LoVo (cell line): ENCODE measurements around the gene PAEP.
"Not testable (repeated sequence)": the region's sequence is repeated elsewhere in the genome, so short reads cannot be mapped to it uniquely, and the experiment has no call there.

ENCODE experiments used
- DNase-seq: peaks from one replicate; pipeline ENCODE4 v3.0.0-alpha.2; 2016; ENCODE audit warnings: low spot score

The PAEP gene

DNA sequence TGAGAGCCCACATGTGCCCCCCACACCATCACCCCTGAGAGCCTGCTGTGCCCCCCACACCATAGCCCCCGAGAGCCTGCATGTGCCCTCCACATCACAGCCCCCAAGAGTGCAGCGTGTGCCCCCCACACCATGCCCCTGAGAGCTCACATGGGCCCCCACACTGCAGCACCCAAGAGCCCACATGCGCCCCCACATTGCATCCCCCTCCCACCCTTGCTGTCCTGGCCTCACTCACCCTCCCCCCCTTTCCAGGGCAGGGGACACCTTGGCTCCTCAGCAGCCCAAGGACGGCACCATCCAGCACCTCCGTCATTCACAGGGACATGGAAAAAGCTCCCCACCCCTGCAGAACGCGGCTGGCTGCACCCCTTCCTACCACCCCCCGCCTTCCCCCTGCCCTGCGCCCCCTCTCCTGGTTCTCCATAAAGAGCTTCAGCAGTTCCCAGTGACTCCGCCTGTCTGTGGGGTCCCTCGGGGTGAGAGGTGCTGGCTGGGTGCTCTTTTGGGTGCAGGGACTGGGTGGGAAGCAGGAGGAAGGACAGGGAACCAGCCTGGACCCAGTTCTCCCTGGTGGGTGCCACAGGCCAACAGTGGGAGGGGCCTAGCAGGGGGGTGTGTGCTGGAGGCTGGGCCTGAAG is 35.3 kb upstream of the PAEP start:
- DNase-seq: no peak

- DNase-seq: no peak
Observed at GRCh38 chr9:135526730-135527571, 34.6 kb upstream of the PAEP start.

GRCh38 chr9:135528842-135529435 is 32.6 kb upstream of the PAEP start:
- DNase-seq: not testable (repeated sequence)

DNA sequence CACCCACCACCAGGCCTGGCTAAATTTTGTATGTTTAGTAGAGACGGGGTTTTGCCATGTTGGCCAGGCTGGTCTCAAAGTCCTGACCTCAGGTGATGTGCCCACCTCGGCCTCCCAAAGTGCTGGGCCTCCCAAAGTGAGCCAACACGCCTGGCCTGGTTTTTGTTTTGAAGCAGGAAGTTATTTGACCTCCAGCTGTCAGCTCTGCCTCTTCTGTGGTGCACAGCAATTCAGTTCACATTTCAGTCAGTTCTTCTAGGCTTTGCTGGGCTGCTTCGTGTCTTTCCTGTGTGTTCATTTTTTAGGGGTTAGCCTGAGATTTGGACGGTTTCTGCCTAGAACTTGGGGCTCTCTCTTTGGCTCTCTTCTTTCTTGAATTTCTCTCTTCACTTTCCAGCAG is 31.4 kb upstream of the PAEP start:
- DNase-seq: no peak

DNA sequence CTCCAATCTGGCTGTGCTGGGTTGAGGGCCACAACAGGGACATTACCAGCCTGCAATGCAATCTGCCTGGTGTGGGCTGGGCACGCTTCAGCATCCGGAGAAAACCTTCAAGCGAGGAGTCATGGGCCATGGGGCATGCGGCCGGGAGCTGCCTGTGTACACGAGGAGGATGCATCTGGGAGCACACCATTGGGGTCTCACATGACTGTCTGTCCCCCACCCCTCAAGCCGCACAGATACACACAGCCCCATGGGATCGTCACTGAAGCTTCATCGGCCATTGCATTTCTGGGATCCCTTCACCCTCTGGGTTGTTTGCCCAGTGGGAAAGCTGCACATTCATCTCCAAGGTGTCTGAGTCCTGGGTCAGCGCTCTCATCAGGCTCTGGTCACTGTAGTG is 30.5 kb upstream of the PAEP start:
- no peak for DNase-seq

DNA sequence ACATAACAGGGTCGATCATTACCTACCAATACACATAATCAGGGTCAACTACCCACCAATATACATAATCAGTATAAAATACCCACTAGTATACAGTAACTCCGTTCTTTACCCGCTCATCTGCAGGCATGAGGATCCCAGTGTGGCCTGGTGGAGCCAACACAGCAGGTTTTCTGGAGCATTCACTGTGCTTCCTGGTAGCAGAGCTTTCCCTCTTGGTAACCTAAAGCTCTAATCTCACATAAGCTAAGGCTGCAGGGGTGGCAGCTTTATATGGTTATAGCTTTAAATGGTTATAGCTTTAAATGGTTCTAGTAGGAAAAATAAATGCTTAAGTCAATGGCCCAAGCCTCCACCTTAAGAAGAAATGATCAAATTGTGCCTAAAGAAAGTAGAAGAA is 28.4 kb upstream of the PAEP start:
- DNase-seq: no peak

DNA sequence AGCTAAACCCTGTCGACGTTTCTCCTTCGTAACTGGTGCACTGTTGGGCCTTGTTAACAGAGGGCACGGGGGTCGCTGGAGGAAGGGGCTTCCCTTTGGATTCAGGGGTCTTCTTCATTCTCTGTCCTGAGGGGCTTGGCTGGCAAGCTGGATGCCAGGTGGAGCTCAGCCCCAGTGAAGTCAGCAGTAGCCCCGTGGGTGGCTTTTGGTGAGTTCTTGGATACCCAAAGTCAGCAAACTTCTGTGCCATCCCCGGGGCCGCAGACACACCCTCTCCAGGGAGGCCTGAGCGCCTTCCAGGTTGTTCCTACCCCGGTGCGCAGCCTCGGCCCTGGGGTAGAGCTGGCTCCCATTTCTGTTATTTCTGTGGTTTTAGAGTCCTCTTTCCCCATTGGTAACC is 27.9 kb upstream of the PAEP start:
- DNase-seq: no peak

- not testable (repeated sequence) for DNase-seq
Observed at GRCh38 chr9:135534192-135534711, 27.3 kb upstream of the PAEP start.

DNA sequence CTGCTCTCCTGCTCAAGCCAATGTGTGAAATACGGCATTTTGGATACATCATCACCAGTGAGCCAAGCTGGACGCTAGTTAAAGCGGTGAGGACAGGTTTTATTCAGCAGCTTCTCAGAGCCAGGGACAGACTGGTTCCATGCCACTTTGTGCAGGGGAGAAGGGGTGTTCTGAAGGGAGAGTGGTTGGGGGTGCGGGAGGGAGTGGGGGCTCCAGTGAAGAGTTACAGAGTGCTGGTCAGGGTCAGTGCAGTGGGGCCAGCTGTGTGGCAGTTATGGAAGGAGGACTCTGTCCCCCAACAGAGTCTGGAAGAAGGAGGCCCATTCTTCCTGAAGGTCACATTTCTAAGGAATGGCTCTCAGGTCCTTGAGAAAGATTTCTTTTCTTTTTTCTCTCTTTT is 26.7 kb upstream of the PAEP start:
- DNase-seq: not testable (repeated sequence)

DNA sequence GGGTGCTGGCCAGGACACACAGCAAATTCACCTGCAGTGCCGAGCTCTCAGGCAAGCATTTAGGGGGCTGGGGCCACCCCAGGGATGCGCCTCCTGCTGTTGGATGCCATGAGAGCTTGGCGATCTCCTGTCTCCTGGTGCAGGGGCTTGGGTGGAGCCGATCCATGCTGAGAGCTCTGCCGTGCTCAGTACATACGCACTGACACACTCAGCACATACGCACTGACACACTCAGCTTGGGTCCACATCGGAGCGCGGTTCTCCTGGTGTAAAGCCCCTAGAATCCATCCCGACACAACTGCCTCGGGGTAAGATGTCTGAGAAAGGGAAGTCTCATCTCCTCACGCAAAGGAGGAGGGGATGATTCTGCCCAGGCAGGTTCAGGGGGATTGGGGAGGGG is 25.9 kb upstream of the PAEP start:
- not testable (repeated sequence) for DNase-seq

DNA sequence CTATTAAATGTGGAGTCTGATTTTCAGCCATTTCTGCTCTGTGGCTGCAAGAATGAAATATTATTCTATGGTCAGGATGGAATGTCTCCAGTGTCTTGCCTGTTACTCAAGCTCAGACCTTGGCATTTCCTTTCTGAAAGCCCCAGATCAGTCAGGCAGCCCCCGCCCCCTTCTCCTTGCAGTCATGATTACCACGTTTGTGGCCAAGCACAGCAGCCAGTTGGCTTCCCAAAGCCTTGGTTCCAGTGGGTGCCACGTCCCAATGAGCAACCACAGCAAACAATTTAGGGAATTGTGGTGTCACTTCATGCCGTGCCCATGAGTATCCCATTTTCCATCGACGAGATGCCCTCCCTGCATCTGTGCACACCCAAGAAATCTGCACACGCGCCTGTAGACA is 25.3 kb upstream of the PAEP start:
- no peak for DNase-seq

GRCh38 chr9:135543262-135543894 is 18.2 kb upstream of the PAEP start:
- DNase-seq: not testable (repeated sequence)

- no peak for DNase-seq
Observed at GRCh38 chr9:135544981-135545635, 16.4 kb upstream of the PAEP start.

DNA sequence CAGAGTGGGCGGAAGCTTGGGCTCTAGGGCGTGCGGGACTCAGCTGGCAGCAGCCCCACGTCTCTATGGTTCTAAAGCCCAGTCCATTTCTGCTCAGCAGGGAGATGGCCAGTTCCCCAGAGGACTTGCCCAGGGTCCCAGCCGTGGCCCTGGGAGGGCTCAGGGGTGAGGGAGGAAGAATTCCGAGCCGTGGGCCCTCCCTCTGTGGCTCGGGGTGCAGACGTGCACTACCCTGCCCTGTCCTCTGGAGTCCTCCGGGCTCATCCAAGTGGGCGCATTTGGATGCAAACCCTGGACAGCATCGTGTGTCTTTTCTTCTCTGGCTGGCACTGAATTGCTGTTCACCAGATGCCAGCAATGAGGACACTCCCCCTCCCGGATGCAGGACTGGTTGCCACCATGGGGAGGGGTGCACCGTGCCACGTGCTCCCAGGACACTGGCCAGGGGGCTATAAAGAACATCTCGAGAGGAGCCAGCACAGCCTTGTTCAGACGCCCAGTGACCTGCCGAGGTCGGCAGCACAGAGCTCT is 15.8 kb upstream of the PAEP start, which contains the start of gene OBP2A:
Gene OBP2A (plus strand): TSS at position 481 of the 531 bp plus-strand sequence. CDS start 55 bp downstream, outside the sequence.
- DNase-seq: not testable (repeated sequence)

DNA sequence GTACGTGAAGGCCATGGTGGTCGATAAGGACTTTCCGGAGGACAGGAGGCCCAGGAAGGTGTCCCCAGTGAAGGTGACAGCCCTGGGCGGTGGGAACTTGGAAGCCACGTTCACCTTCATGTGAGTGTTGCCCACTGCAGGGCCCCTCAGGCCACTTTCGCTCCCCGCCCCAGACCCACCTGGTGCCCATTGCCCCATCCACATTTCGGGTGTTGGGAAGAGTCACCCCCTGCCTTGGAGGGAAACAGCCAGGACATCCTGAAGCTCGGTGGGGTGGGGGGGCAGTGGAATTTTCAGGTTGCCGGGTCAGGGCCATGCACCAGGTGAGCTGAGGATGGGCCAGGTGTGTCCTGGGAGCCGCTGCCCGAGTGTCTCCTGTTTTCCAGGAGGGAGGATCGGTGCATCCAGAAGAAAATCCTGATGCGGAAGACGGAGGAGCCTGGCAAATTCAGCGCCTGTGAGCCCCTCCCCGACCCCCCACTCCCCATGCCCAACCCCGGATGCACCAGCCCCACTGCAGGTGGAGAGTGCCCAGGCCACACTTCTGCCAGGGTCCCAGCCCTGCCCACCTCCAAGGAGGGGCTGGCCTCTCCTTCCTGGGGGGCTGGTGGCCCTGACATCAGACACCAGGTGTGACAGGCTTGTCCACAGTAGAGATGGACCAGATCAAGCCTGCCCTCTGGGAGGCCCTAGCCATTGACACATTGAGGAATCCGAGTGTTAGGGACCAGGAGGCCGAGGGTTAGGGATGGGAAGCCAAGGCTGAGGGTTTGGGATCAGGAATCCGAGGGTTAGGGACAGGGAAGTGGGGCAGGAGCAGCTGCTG is 14.6 kb upstream of the PAEP start:
- DNase-seq: not testable (repeated sequence)

DNA sequence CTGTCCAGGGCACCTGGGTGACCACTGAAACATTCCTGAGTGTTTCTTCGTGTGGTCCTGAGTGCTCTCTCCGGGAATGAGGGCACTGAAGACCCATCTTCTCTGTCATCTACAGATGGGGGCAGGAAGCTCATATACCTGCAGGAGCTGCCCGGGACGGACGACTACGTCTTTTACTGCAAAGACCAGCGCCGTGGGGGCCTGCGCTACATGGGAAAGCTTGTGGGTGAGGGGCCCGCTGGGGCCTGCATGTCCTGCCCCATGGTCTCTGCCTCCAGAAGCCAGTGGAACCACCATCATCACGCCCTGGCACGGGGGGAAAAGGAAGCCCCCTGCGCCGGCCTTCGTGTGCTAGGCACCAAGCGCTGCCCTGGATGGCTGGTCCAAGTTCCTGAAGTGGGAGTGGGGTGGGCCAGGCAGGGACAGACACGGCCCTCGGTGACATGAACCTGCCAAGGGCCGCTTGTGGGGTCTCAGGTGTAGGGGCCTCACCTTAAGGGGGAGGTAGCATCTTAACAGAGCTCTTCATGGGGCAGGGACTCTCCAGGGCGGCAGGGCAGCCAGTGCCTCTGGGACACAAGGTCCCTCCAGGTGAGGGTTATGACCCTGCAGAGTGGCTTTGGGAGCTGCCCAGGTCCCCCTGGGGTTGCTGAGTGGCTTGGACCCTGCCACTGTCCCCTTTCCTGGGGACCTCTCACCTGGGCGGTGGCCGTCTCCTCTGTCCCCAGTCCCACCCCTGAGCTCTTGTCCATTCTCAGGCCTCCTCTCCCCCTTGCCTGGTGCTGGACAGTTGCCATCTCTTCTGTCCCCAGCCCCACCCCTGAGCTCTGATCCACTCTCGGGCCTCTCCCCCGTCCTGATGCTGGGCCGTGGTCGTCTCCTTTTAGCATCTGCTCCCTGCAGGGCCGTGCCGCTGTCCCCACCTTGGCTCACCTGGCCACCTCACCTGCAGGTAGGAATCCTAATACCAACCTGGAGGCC is 13.5 kb upstream of the PAEP start:
- DNase-seq: no peak

- not testable (repeated sequence) for DNase-seq
Observed at GRCh38 chr9:135549478-135550343, 11.8 kb upstream of the PAEP start.

GRCh38 chr9:135550344-135550918 is 11.1 kb upstream of the PAEP start:
- DNase-seq: no peak
